Measurements from ENCODE around the gene TEX12.
"Not testable (repeated sequence)": the region's sequence is repeated elsewhere in the genome, so short reads cannot be mapped to it uniquely, and the experiment has no call there.

Gene TEX12

DNA sequence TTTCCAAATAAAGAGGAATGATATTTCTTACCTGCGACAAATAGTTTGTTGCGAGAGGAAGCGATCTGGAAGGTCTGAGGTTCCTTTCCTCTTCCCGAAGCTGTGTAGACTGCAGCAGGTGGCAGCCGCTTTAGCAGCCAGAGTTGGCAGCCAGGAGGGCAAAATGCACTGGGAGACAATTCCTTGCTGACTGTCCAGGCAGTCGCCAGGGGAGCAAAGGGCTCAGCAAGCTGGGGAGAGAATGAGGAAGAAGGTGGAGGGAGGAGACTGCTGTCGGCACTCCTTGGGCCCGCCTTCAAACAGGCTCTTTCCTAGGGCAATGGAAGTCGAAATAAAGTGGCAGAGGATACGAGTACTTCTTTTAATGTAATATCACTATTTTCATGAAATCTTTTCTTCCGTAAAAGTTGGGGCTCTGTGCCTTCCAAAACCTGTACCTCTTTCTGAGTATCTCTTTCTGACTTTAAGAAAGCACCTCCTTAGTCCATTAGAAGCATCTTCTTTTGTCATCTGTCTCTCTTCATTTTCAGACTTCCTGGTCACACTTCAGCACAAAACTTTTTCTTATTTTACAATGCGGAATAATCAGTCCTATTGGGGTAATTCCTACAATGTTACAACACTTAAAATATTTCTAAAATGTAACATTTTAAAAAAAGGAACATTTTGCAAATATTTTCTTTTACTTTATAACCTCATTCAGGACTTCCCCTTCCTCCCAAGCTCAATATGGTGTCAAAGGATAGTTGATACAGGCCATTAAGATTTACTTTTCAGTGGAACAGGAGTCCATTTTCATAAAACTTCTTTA lies 3.1 kb upstream of the TEX12 start, which contains the start of gene IL18:
IL18 (minus strand) TSS at position 220 of the 811 bp plus-strand sequence. CDS start 9,041 bp downstream, outside the sequence.
- DNase-seq (ENCODE audit: low read depth in 1 of 2, low spot score in 1 of 2) = no peak

GRCh38 chr11:112165049-112165448 lies 2.1 kb upstream of the TEX12 start:
- no peak for DNase-seq (ENCODE audit: low read depth in 1 of 2, low spot score in 1 of 2)

DNA sequence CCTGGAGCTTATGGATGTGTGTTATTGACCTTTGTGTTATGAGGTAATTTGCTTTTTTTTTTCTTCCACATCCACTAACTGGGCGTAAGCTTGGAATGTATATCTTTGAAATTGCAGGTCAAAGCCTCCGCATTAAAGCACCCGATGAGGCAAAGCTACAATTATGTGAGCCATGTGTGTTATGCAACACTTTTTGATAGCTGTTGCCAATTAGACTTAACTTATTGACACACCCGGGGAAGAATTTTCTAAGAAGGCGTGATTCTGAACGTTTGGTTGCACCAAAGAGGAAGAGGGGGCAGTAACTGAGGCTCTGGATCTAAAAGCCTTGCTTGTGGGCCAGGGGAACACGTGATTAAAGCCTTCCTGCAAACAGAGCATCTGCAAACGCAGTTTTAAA lies 610 bp upstream of the TEX12 start:
- no peak for DNase-seq (ENCODE audit: low read depth in 1 of 2, low spot score in 1 of 2)

GRCh38 chr11:112172362-112172994 lies 5.3 kb downstream of the TEX12 start:
- DNase-seq (ENCODE audit: low read depth in 1 of 2, low spot score in 1 of 2) = no peak

DNA sequence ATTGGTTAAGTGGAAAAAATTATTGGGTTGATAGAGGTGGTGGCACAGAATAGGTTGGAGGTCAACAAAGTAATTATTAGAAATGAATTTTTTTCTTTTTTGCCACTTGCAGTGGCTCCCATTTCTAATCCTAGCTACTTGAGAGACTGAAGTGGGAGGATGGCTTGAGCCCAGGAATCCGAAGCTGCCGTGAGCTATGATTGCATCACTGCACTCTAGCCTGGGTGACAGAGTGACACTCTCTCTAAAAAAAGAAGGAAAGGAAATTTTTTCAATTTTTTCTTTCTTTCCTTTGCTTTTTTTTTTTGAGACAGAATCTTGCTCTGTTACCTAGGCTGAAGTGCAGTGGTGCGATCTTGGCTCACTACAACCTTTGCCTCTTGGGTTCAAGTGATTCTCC lies 6.0 kb downstream of the TEX12 start:
- DNase-seq (ENCODE audit: low read depth in 1 of 2, low spot score in 1 of 2) = no peak

DNA sequence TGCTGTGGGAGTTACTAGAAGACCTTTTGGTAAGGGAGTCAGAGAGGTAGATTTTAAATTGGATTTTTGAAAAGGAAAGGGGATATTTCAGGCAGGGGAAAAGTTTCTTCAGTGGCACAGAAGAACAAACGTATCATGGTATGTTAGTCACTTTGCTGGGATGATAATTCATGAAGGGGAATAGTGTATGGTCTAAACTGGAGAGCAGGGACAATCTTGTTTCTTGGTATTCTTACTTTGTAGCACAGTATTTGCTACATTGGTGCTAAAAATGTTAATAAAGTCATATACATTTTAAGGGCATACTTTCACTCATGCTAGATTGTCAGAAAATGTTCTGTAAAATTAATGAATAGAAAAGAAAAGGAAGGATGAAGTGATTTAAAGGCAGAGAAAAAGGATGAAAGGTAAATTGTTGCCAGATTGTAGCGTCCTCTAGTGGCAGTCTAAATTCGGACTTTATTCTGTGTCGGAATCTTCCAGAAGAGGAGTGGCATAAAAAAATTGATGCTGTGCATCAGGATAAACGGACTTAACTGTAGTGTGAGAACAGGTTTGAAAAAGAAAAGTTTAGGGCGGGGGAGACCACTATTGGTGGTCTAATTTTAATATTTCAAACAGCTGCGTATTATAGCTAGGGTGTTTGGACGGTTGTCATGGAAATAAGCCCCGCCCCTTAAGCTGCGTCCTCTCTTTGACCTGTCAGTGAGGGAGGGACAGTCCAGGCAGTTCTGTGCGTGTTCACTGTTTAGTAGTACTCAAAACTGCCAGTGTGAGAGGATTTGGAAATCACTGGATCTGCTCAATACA lies 7.8 kb downstream of the TEX12 start, which contains the start of gene BCO2:
BCO2 (plus strand) TSS at position 724 of the 810 bp plus-strand sequence. CDS start 90 bp downstream, outside the sequence.
- DNase-seq (ENCODE audit: low read depth in 1 of 2, low spot score in 1 of 2) = no peak

GRCh38 chr11:112175599-112175952 lies 8.4 kb downstream of the TEX12 start:
- no peak for DNase-seq (ENCODE audit: low read depth in 1 of 2, low spot score in 1 of 2)

- no peak for DNase-seq (ENCODE audit: low read depth in 1 of 2, low spot score in 1 of 2)
These were observed 8.9 kb downstream of the TEX12 start for GRCh38 chr11:112176077-112176476.

GRCh38 chr11:112177589-112177988 lies 10.4 kb downstream of the TEX12 start:
- no peak for DNase-seq (ENCODE audit: low read depth in 1 of 2, low spot score in 1 of 2)

DNA sequence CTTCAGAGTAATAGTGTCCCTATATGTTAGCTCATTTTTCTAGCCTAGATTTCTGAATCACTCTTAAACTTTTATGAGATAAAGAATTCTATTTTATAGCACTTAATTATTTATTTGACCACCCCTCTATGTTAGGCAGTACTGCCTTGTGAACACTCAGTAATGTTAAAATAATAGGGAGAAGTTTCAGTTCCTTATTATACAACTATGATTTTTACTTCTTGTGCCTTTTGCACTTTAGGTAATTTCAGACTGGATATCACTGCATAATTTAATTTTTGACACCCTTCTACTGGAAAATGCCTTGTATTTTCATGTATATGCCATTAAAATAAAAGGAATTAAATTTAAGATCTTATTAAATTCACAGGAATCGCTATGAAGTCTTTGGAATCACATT lies 11.3 kb downstream of the TEX12 start:
- DNase-seq (ENCODE audit: low read depth in 1 of 2, low spot score in 1 of 2) = no peak

DNA sequence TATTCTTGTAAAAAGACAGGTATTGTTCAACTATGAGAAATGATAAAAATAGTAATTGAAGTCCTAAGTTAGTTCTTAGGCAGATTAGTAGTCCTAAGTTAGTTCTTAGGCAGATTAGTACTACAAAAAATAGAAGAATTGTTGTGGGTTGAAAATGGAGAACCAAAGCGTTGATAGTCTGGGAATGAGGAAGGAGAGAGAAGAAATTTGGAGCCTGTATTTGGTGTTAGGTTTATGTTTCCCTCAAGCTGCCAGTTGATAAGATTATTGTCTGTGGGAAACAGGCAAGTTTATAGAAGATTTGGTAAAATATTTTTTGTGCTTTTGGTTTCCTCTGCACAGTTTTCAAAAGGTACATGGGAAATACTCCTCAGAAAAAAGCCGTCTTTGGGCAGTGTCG lies 11.8 kb downstream of the TEX12 start:
- no peak for DNase-seq (ENCODE audit: low read depth in 1 of 2, low spot score in 1 of 2)

DNA sequence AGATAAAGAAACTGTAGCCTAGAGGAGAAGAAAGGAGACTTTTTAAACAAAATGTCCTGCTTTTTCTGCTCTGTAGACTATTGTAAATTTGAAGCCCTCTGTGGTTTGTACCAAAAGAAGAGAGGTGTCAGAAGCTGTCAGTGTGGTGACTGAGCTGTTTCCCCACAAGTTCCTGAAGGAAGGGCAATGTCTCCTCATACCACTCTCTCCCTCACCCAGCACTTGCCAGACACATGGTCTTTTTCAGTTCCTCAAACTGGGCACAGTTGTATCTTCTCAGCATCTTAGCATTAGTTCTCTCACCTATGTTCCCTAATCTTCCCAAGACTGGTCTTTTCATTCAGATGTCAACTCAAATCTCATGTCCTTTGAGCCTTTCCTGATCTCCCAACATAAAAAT lies 12.4 kb downstream of the TEX12 start:
- no peak for DNase-seq (ENCODE audit: low read depth in 1 of 2, low spot score in 1 of 2)

DNA sequence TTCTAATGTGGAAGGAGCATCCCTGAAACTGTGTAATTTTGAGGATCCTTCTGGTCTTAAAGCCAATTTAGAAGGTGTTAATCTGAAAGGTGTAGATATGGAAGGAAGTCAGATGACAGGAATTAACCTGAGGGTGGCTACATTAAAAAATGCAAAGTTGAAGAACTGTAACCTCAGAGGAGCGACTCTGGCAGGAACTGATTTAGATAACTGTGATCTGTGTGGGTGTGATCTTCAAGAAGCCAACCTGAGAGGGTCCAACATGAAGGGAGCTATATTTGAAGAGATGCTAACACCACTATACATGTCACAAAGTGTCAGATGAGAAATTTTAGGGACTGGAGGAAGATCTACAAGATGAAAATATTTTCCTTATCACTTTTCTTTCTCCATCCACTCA lies 15.7 kb downstream of the TEX12 start:
- DNase-seq (ENCODE audit: low read depth in 1 of 2, low spot score in 1 of 2) = no peak

DNA sequence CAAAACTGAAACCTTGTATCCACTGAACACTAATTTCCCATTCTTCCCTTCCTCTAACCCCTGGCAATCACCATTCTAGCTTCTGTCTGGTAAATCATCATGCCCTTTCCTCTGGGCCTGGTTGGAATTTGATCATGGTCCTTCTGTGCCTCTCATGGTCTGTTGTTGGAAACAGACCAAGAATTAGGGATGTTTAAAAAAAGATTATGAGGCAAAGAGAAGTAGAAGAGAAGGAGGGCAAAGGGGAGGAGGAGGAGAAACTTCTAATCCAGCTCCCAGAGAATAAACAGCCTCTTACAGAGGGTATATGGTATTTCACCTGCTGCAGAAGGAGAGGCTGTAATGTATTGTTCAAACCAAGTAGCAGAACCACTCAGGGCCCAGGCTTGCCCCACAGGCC lies 18.7 kb downstream of the TEX12 start:
- DNase-seq (ENCODE audit: low read depth in 1 of 2, low spot score in 1 of 2) = no peak

- no peak for DNase-seq (ENCODE audit: low read depth in 1 of 2, low spot score in 1 of 2)
These were observed 19.1 kb downstream of the TEX12 start for GRCh38 chr11:112186304-112186703.

GRCh38 chr11:112195113-112195512 lies 27.9 kb downstream of the TEX12 start:
- DNase-seq (ENCODE audit: low read depth in 1 of 2, low spot score in 1 of 2) = not testable (repeated sequence)

GRCh38 chr11:112195951-112196351 lies 28.8 kb downstream of the TEX12 start:
- no peak for DNase-seq (ENCODE audit: low read depth in 1 of 2, low spot score in 1 of 2)

GRCh38 chr11:112196519-112197087 lies 29.4 kb downstream of the TEX12 start:
- DNase-seq (ENCODE audit: low read depth in 1 of 2, low spot score in 1 of 2) = no peak

GRCh38 chr11:112199101-112199500 lies 31.9 kb downstream of the TEX12 start:
- not testable (repeated sequence) for DNase-seq (ENCODE audit: low read depth in 1 of 2, low spot score in 1 of 2)

- no peak for DNase-seq (ENCODE audit: low read depth in 1 of 2, low spot score in 1 of 2)
These were observed 33.1 kb downstream of the TEX12 start for GRCh38 chr11:112200252-112200651.

DNA sequence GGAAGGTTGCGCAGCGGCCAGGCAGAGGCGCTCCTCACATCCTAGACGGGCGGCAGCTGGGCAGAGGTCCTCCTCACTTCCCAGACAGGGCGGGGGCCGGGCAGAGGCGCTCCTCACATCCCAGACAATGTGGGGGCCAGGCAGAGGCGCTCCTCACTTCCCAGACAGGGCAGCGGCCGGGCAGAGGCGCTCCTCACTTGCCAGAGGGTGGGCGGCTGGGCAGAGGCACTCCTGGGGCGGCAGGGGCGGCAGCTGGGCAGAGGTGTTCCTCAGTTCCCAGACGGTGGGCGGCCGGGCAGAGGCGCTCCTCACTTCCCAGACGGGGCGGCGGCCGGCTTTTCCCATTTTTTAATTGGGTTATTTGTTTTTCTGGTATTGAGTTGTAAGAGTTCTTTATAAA lies 38.9 kb downstream of the TEX12 start:
- no peak for DNase-seq (ENCODE audit: low read depth in 1 of 2, low spot score in 1 of 2)

All from stimulated activated CD4-positive, alpha-beta T cell treated with anti-CD3 and anti-CD28 coated beads, Interleukin-15, amount 100 ng/mL, for 1 hour (primary cell).